GM21737 (cell line): ENCODE measurements around the gene RAMP3.
"Not testable (repeated sequence)": the region's sequence is repeated elsewhere in the genome, so short reads cannot be mapped to it uniquely, and the experiment has no call there.

ENCODE experiments used
- ATAC-seq: cut with Tn5 transposase; IDR thresholded peaks from one replicate; pipeline ENCODE4 v1.9.1; 2021; ENCODE audit warnings: mild to moderate bottlenecking, moderate library complexity; ENCODE audit not compliant: unreplicated experiment

RAMP3 gene

GRCh38 chr7:45190406-45191165 is 33.0 kb downstream of the RAMP3 start:
- no peak for ATAC-seq

- no peak for ATAC-seq
Observed at GRCh38 chr7:45191396-45191795, 33.8 kb downstream of the RAMP3 start.

- ATAC-seq = no peak
Observed at GRCh38 chr7:45192621-45193041, 35.0 kb downstream of the RAMP3 start.

- ATAC-seq = no peak
Observed at GRCh38 chr7:45193828-45194227, 36.2 kb downstream of the RAMP3 start.

- ATAC-seq = no peak
Observed at GRCh38 chr7:45196374-45196773, 38.8 kb downstream of the RAMP3 start.

GRCh38 chr7:45197461-45197860 is 39.9 kb downstream of the RAMP3 start:
- no peak for ATAC-seq

GRCh38 chr7:45198986-45199385 is 41.4 kb downstream of the RAMP3 start:
- no peak for ATAC-seq

- ATAC-seq = no peak
Observed at GRCh38 chr7:45199506-45199905, 41.9 kb downstream of the RAMP3 start.

GRCh38 chr7:45202625-45203024 is 45.0 kb downstream of the RAMP3 start:
- no peak for ATAC-seq

- ATAC-seq = no peak
Observed at GRCh38 chr7:45203036-45203435, 45.4 kb downstream of the RAMP3 start.

GRCh38 chr7:45203459-45203858 is 45.9 kb downstream of the RAMP3 start:
- ATAC-seq = no peak

- no peak for ATAC-seq
Observed at GRCh38 chr7:45203936-45204445, 46.4 kb downstream of the RAMP3 start.

GRCh38 chr7:45206266-45206665 is 48.7 kb downstream of the RAMP3 start:
- ATAC-seq = not testable (repeated sequence)

GRCh38 chr7:45209909-45210308 is 52.3 kb downstream of the RAMP3 start:
- ATAC-seq = not testable (repeated sequence)

- no peak for ATAC-seq
Observed at GRCh38 chr7:45211066-45211465, 53.5 kb downstream of the RAMP3 start.

- no peak for ATAC-seq
Observed at GRCh38 chr7:45211958-45212357, 54.4 kb downstream of the RAMP3 start.

GRCh38 chr7:45212606-45213005 is 55.0 kb downstream of the RAMP3 start:
- ATAC-seq = no peak

- no peak for ATAC-seq
Observed at GRCh38 chr7:45215601-45216062, 58.0 kb downstream of the RAMP3 start.

- no peak for ATAC-seq
Observed at GRCh38 chr7:45216181-45216580, 58.6 kb downstream of the RAMP3 start.

GRCh38 chr7:45216622-45217165 is 59.1 kb downstream of the RAMP3 start:
- ATAC-seq = no peak

- no peak for ATAC-seq
Observed at GRCh38 chr7:45217358-45217757, 59.8 kb downstream of the RAMP3 start.

- no peak for ATAC-seq
Observed at GRCh38 chr7:45219130-45219529, 61.5 kb downstream of the RAMP3 start.
